ENCODE measurements around the gene PHKG1.

The PHKG1 gene

DNA sequence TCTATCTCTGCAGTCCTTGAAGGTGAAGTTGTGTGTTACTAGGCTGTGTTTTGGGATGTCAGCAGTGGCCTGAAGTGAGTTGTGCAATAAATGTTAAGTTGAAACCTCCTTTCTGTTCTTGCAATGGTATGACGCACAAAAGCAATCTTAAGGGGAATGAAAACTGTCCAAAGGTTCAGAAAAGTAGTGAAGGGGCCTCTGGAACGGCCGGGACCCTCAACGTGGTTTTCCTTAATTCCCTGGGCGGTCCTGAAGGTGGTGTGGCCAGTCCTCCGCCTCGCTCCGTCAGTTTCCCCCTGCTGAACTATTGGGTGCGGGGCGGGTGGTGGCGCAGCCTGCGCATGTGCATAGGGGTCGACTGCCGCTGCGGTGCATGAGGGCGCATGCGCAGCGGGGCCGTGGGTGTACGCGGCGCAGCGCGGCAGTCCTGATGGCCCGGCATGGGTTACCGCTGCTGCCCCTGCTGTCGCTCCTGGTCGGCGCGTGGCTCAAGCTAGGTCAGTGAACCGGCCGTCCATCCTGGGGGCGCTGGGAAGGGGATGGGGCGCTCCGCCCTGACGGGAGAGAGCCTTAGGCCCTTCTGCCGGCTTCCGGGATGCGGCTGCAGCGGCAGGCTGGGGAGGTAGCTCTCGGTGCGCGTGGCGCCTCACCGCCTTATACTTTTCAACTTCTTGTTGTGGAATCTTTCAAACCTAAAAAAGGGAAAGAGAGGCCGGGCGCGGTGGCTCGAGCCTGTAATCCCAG, 28.7 kb downstream of the PHKG1 start, which contains the start of gene SUMF2:
Gene SUMF2 (plus strand): TSS at position 405 of the 744 bp plus-strand sequence. CDS start 26 bp downstream, at position 431.
- TF ChIP-seq, protein P1, sequence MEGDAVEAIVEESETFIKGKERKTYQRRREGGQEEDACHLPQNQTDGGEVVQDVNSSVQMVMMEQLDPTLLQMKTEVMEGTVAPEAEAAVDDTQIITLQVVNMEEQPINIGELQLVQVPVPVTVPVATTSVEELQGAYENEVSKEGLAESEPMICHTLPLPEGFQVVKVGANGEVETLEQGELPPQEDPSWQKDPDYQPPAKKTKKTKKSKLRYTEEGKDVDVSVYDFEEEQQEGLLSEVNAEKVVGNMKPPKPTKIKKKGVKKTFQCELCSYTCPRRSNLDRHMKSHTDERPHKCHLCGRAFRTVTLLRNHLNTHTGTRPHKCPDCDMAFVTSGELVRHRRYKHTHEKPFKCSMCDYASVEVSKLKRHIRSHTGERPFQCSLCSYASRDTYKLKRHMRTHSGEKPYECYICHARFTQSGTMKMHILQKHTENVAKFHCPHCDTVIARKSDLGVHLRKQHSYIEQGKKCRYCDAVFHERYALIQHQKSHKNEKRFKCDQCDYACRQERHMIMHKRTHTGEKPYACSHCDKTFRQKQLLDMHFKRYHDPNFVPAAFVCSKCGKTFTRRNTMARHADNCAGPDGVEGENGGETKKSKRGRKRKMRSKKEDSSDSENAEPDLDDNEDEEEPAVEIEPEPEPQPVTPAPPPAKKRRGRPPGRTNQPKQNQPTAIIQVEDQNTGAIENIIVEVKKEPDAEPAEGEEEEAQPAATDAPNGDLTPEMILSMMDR (IDR thresholded peaks at IDR 0.05; ENCODE audit: low read depth, low read length), result 0 out of 2 replicates have a peak, but pooled peaks have one; percentile 5
- no peak for TF ChIP-seq EZH2phosphoT487 (IDR thresholded peaks at IDR 0.05; ENCODE audit: low read depth)
- Histone ChIP-seq H3K36me3 (replicated peaks; ENCODE audit: low read depth, low read length) (peaks cover 20% of the 10 kb centered on the region), H3K4me1 (ENCODE audit: low read length) (peaks cover 13% of the 10 kb centered on the region; the same call in 1 of the 2 replicates), H3K9me3 (ENCODE audit: insufficient read depth, low read length) (no peaks in the 10 kb centered on the region), H3K9ac (ENCODE audit: low read length) (peak within 1 kb of the TSS; percentile 86), H3K27me3 (ENCODE audit: low read depth, low read length) (no peaks in the 10 kb centered on the region), H2AFZ (ENCODE audit: low read depth, low read length) (peak within 1 kb of the TSS; percentile 94), H3K4me3 (ENCODE audit: low read length) (peak within 1 kb of the TSS; percentile 100), H3K79me2 (ENCODE audit: low read length) (peaks cover 45% of the 10 kb centered on the region), H3K27ac (ENCODE audit: low read length) (peak within 1 kb of the TSS; percentile 73), H3K4me2 (ENCODE audit: low read length) (peak within 1 kb of the TSS; percentile 91), H4K20me1 (ENCODE audit: insufficient read depth, low read length) (no peaks in the 10 kb centered on the region)

DNA sequence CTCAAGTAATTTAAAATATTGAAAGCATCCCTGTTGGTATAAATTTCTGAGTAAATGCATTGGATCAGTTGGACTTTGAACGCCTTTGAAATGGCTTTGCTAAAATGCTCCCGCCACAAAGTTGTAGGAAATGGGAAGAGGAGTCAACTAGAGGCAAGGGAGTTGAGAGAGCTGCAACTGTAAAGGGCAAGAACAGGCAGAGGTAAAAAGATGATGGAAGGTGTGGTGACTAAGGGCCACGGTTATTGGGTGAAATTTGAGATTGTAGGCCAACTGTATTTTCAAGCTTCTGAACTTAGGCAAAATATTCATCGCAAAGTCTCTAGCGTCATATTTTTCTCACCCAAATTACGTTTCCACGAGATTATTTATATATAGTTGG, 29.3 kb downstream of the PHKG1 start:
- peaks cover 13% of the 10 kb centered on the region; the same call in 1 of the 2 replicates for H3K4me1 ChIP-seq (ENCODE audit: low read length)
- peak overlapping the region; percentile 86 for H3K9ac ChIP-seq (ENCODE audit: low read length)
- no peaks in the 10 kb centered on the region for H3K9me3 ChIP-seq (ENCODE audit: insufficient read depth, low read length)
- peak overlapping the region; percentile 73 for H3K27ac ChIP-seq (ENCODE audit: low read length)
- H3K79me2 ChIP-seq (ENCODE audit: low read length), result peaks cover 47% of the 10 kb centered on the region
- H4K20me1 ChIP-seq (ENCODE audit: insufficient read depth, low read length), result no peaks in the 10 kb centered on the region
- H3K27me3 ChIP-seq (ENCODE audit: low read depth, low read length), result no peaks in the 10 kb centered on the region
- H3K4me3 ChIP-seq (ENCODE audit: low read length), result peak overlapping the region; percentile 100
- H3K36me3 ChIP-seq (replicated peaks; ENCODE audit: low read depth, low read length), result peaks cover 21% of the 10 kb centered on the region
- peak overlapping the region; percentile 91 for H3K4me2 ChIP-seq (ENCODE audit: low read length)
- 0 out of 2 replicates have a peak overlapping the region, but pooled peaks have one; percentile 24 for H2AFZ ChIP-seq (ENCODE audit: low read depth, low read length)
- TF ChIP-seq, protein P1 (IDR thresholded peaks at IDR 0.05; ENCODE audit: low read depth, low read length), result no peak
- TF ChIP-seq EZH2phosphoT487 (IDR thresholded peaks at IDR 0.05; ENCODE audit: low read depth), result no peak

DNA sequence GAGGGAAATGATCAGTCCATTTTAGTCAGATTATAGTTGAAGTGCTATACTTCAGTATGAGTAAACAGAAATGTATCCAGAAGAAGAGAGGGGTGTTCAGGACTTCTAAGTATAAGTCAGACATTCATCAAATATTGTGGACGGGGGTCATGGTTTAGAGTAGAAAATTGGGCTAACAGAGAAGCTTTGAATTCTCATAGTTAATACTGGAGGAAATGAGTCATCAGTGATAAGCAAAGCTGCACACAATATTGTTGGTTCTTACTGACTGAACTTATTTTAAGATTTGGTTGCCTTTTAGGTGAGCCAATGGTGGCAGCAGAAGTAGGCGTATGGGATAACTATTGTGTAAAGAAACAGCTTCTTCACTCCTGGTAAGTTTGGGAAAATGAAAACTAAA, 30.4 kb downstream of the PHKG1 start:
- peaks cover 29% of the 10 kb centered on the region for H3K36me3 ChIP-seq (replicated peaks; ENCODE audit: low read depth, low read length)
- peaks cover 13% of the 10 kb centered on the region; the same call in 1 of the 2 replicates for H3K4me1 ChIP-seq (ENCODE audit: low read length)
- H3K27ac ChIP-seq (ENCODE audit: low read length), result peak overlapping the region; percentile 11; the same call in 1 of the 2 replicates

DNA sequence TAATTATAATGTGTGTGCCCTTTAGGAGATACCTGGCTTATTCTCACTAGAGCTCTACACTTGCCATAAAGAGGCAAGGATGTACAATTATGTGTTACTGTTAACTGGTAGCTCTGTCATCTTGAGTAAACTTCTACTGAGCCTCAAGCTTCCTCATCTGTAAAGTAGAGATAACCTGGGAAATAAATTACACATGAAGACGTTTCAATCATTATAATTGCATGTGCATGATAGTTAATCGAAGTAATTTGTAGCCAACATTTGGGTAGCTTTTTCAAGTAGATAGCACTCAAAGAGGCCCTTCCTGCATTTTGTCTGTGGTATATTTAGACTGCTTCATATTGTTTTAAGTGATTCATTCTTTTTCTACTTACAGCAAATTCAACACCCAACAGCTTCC, 38.8 kb downstream of the PHKG1 start:
- Histone ChIP-seq H3K9me3 (ENCODE audit: insufficient read depth, low read length) (no peaks in the 10 kb centered on the region), H3K4me3 (ENCODE audit: low read length) (no peak overlapping the region), H3K27me3 (ENCODE audit: low read depth, low read length) (no peaks in the 10 kb centered on the region), H2AFZ (ENCODE audit: low read depth, low read length) (no peak overlapping the region), H4K20me1 (ENCODE audit: insufficient read depth, low read length) (no peaks in the 10 kb centered on the region), H3K36me3 (replicated peaks; ENCODE audit: low read depth, low read length) (peaks cover 41% of the 10 kb centered on the region), H3K4me2 (ENCODE audit: low read length) (no peak overlapping the region), H3K9ac (ENCODE audit: low read length) (no peak overlapping the region), H3K79me2 (ENCODE audit: low read length) (peaks cover 82% of the 10 kb centered on the region), H3K4me1 (ENCODE audit: low read length) (peaks cover 44% of the 10 kb centered on the region), H3K27ac (ENCODE audit: low read length) (no peak overlapping the region)
- no peak for TF ChIP-seq EZH2phosphoT487 (IDR thresholded peaks at IDR 0.05; ENCODE audit: low read depth)
- TF ChIP-seq, protein P1 (IDR thresholded peaks at IDR 0.05; ENCODE audit: low read depth, low read length), result no peak

More for the DNA sequence above, 30.4 kb downstream of the PHKG1 start:
- Histone ChIP-seq H3K27me3 (ENCODE audit: low read depth, low read length) (no peaks in the 10 kb centered on the region), H3K4me2 (ENCODE audit: low read length) (no peak overlapping the region), H3K79me2 (ENCODE audit: low read length) (peaks cover 53% of the 10 kb centered on the region), H3K4me3 (ENCODE audit: low read length) (no peak overlapping the region), H3K9ac (ENCODE audit: low read length) (no peak overlapping the region), H4K20me1 (ENCODE audit: insufficient read depth, low read length) (no peaks in the 10 kb centered on the region), H2AFZ (ENCODE audit: low read depth, low read length) (no peak overlapping the region), H3K9me3 (ENCODE audit: insufficient read depth, low read length) (no peaks in the 10 kb centered on the region)
- no peak for TF ChIP-seq EZH2phosphoT487 (IDR thresholded peaks at IDR 0.05; ENCODE audit: low read depth)
- TF ChIP-seq, protein P1 (IDR thresholded peaks at IDR 0.05; ENCODE audit: low read depth, low read length), result no peak
